Stimulated activated CD4-positive, alpha-beta T cell treated with anti-CD3 and anti-CD28 coated beads, Interleukin-4, amount 100 ng/mL, for 48 hours (primary cell): ENCODE measurements around the gene MYH8.

ENCODE experiments used
- DNase-seq, 2 donors: peaks; one replicate each; pipeline ENCODE4 v3.0.0-alpha.2; 2020; ENCODE audit warnings: low read depth in 2 of 2

The MYH8 gene

GRCh38 chr17:10380631-10381408 is 40.9 kb downstream of the MYH8 start:
- no peak for DNase-seq

- no peak for DNase-seq
Measured at GRCh38 chr17:10372906-10373305, 48.8 kb downstream of the MYH8 start, which contains the start of gene MYH13. Gene MYH13, minus strand, starts transcription at chr17:10373006. Its CDS starts 8,476 bp downstream, at chr17:10364530.

- DNase-seq, result no peak
Measured at GRCh38 chr17:10370016-10370608, 51.6 kb downstream of the MYH8 start.

- no peak for DNase-seq
Measured at GRCh38 chr17:10369239-10369638, 52.5 kb downstream of the MYH8 start.

GRCh38 chr17:10368561-10368960 is 53.2 kb downstream of the MYH8 start:
- DNase-seq, result no peak

- DNase-seq, result no peak
Measured at GRCh38 chr17:10360578-10360977, 61.2 kb downstream of the MYH8 start.

GRCh38 chr17:10357768-10358167 is 64.0 kb downstream of the MYH8 start:
- no peak for DNase-seq

- DNase-seq, result no peak
Measured at GRCh38 chr17:10354651-10355050, 67.1 kb downstream of the MYH8 start.

GRCh38 chr17:10352893-10353292 is 68.9 kb downstream of the MYH8 start:
- DNase-seq, result no peak

GRCh38 chr17:10349403-10349802 is 72.3 kb downstream of the MYH8 start:
- DNase-seq, result no peak

GRCh38 chr17:10344816-10345215 is 76.9 kb downstream of the MYH8 start:
- no peak for DNase-seq
